Fibroblast of peridontal ligament (primary cell): ENCODE measurements around the gene SALL2.
A peak's percentile ranks its signal among the peaks of the same experiment; 100 is the strongest.

Source experiments
- DNase-seq: peaks from one replicate; pipeline ENCODE4 v3.0.0-alpha.2; 2010; ENCODE audit errors: extremely low read depth

Gene SALL2

DNA sequence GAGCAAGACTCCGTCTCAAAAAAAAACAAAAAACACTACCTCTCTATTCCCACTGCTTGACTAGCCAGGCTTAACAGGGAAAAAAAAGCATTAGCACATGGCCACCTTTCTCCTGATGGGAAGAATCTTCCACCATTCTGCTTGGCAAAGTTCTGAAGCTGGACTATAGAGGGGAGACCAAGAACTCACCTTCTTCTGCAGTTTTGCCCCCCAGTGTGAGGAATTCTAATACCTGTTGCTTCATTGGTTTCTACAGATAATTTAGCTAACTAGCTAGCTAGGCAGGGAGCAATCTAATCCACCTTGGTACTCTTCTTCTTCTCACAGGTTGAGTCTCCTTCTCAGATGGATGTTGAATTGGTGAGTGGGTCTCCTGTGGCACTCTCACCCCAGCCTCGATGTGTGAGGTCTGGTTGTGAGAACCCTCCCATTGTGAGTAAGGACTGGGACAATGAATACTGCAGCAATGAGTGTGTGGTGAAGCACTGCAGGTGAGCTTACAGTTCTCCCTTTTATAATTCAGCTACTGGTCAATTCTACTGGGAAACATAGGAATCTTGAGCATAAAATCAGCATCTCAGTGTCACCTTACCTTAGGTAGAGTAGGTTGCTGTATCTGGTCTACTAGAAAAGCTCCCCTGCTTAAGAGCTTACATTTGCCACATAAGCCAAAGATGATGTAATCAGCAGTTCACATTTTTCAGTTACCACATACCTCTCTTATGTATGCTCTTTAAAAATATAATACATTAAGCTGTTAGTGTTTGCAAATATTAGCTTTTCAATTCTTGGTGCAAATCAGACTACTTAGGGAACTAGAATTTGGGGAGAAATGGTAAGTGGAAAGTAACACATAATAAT lies 31.0 kb downstream of the SALL2 start:
- DNase-seq, result peak; percentile 52

DNA sequence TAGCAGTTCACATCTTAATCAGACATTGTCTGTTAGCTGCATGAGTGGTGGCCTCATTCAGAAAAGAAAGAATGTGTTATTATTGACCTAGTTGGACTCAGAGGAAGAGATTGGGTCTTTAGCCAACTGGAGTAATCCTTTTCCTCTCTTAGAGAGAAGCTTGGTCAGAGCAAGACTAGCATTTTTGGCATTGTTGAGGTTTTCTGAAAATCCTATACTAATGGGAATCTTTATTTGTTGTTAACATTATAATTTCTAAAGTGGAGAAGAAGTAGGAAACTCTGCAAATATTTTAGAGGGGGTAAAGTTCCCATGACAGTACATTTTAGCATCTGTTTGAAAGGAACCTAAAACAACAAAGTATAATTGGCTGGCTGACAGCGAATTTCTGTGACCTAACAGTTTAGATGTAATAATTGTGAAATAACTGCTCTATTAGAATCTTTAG lies 39.5 kb downstream of the SALL2 start:
- DNase-seq, result peak; percentile 82

DNA sequence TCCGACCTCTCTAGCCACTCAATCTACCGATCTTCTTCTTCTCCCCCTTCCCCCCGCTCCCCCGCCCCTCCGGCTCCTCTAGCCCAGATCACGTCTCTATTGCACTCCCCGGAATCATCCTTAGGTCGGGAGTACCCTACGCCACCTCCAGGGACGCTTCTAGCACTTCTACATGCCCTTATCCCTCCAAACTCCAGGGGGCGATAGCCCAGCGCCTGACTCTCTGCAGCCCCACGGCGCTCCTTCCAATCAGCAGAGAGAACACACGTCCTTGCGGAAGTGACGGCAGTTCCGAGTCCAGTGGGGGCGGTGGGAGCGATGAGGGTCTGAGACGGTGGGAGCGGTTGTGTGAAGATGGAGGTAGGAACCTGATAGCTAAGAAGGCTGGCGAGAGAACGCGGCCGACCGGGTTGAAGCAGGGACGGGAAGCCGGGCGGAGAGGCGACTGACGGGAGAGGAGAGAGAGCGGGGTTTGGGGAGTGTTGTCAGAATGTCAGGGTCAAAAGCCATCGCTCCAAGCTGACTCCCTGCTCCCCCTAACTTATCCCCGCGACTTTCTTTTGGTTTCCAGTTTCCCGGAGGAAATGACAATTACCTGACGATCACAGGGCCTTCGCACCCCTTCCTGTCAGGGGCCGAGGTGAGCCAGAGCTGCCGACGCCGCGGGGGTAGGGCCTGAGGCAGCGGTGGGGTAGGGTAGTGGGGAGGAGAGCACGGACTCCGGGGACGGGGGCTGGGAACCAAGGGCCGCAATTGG lies 49.0 kb downstream of the SALL2 start, which contains the start of the genes RAB2B and TOX4:
Gene RAB2B (minus strand): TSS at position 35 of the 757 bp plus-strand sequence. CDS start 87 bp downstream, outside the sequence.
Gene TOX4 (plus strand): TSS at position 271 of the 757 bp plus-strand sequence. CDS start 84 bp downstream, at position 355.
- DNase-seq, result peak; percentile 99

- no peak for DNase-seq
Observed at GRCh38 chr14:21476523-21476924, 49.6 kb downstream of the SALL2 start.

DNA sequence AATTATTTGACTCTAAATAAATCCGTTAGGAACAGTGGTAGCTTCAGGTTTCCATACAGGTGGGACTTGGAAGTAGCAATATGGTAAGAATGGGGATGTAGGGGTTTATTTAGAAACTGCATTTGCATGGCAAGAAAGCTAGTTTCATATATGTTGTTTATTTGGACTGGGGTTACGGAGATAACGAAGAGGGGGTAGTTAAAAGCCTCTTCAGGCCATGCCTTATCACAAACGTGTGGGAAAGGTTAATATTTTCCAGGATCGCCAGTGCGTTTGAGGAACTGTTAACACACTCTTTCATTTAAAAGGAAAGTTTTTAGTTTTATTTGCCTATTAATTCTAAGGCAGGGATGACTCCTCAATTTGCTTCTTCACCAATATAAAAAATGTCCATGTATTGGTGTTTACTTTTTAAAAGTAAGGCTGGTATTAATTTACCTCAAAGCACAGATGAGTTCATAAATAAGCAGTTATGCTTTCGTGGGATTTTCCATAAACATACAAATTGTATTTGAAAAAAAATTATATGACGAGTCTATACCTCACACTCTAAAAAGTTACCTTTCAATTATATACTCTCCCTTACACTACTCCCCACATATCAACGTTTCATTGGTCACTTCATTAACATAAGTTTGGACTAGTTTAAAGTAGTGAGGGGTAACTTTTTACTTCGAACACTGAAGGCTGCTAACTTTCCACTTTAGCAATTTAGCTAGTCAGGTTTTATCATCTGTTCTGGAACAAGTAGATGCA lies 50.2 kb downstream of the SALL2 start:
- DNase-seq, result peak; percentile 15
